CD8-positive, alpha-beta memory T cell (primary cell): ENCODE results near the gene DHX15. TPM values are rescaled to one million over a fixed set of nuclear protein-coding genes. Genes with fewer than 3 reads are reported as not detected.

Source experiments
- CTCF ChIA-PET: fragments of 350-600 bp; sonication (Branson Sonifier 250); formaldehyde crosslinking; loops from one replicate; lab custom pipeline; 2021; ENCODE audit warnings: antibody characterized with exemption; lab: Charles Lee
- POLR2A ChIA-PET: fragments of 350-600 bp; sonication (Branson Sonifier 250); formaldehyde crosslinking; loops from one replicate; lab custom pipeline; 2021; ENCODE audit warnings: antibody characterized with exemption; lab: Charles Lee
- DNase-seq, 5 donors: peaks; one replicate each; pipeline versions ENCODE4 v3.0.0 to v3.0.0-alpha.2; 2020 to 2022; ENCODE audit warnings: mixed read lengths in 1 of 5
- H3K27ac ChIP-seq: one replicate; pipeline ENCODE4 v1.7.0; 2013; ENCODE audit warnings: low read depth, mild to moderate bottlenecking, low read length, moderate library complexity
- H3K27me3 ChIP-seq: 2 replicates; pipeline ENCODE4 v1.7.0; 2013; ENCODE audit warnings: low read length, mild to moderate bottlenecking; ENCODE audit not compliant: insufficient read depth, poor library complexity, severe bottlenecking
- H3K36me3 ChIP-seq: 2 replicates; pipeline ENCODE4 v1.7.0; 2013; ENCODE audit warnings: mild to moderate bottlenecking, low read length, moderate library complexity; ENCODE audit not compliant: insufficient read depth
- H3K4me1 ChIP-seq: 2 replicates; pipeline ENCODE4 v1.7.0; 2013; ENCODE audit warnings: mild to moderate bottlenecking, low read length, moderate library complexity; ENCODE audit not compliant: insufficient read depth
- H3K4me3 ChIP-seq: 2 replicates; pipeline ENCODE4 v1.7.0; 2013; ENCODE audit warnings: mild to moderate bottlenecking, low read length
- H3K9me3 ChIP-seq: 2 replicates; pipeline ENCODE4 v1.7.0; 2013; ENCODE audit warnings: mild to moderate bottlenecking, low read length
- H3K27ac Mint-ChIP-seq, 8 donors: one replicate each; pipeline ENCODE4 v1.8.0; 2020 to 2021; ENCODE audit warnings: mixed read lengths in 8 of 8, mild to moderate bottlenecking in 6 of 8, inconsistent platforms in 3 of 8, moderate library complexity in 3 of 8
- H3K27me3 Mint-ChIP-seq, 2 donors: one replicate each; pipeline ENCODE4 v1.8.0; 2020 to 2021; ENCODE audit warnings: mixed read lengths in 2 of 2, mild to moderate bottlenecking in 1 of 2, moderate library complexity in 1 of 2
- H3K36me3 Mint-ChIP-seq, 3 donors: one replicate each; pipeline ENCODE4 v1.8.0; 2020 to 2021; ENCODE audit warnings: mixed read lengths in 3 of 3, inconsistent platforms in 1 of 3, mild to moderate bottlenecking in 1 of 3
- H3K4me1 Mint-ChIP-seq, 3 donors: one replicate each; pipeline ENCODE4 v1.8.0; 2020 to 2021; ENCODE audit warnings: mixed read lengths in 3 of 3, inconsistent platforms in 1 of 3, mild to moderate bottlenecking in 1 of 3
- H3K4me3 Mint-ChIP-seq, 7 donors: one replicate each; pipeline ENCODE4 v1.8.0; 2020 to 2021; ENCODE audit warnings: mixed read lengths in 7 of 7, mild to moderate bottlenecking in 6 of 7, moderate library complexity in 4 of 7, inconsistent platforms in 2 of 7
- H3K9me3 Mint-ChIP-seq, 5 donors: one replicate each; pipeline ENCODE4 v1.8.0; 2020 to 2022; ENCODE audit warnings: mixed read lengths in 5 of 5, mild to moderate bottlenecking in 3 of 5, moderate library complexity in 2 of 5, inconsistent platforms in 1 of 5
- polyA plus RNA-seq: library from polyadenylated mRNA; unstranded; fragments of 300-500 nt; fragmentation: Illumina TruSeq; gene quantifications from one replicate; pipeline ENCODE4 v1.2.3, GENCODE V29; 2021
- total RNA-seq, 2 experiments: library from RNA; stranded (reverse); gene quantifications; one replicate each; pipeline ENCODE4 v1.2.3, GENCODE V29; 2021

DHX15 gene
- total and polyA plus RNA-seq, 3 experiments from 2014 or later, result 54.8 to 209 (median 207) TPM

DNA sequence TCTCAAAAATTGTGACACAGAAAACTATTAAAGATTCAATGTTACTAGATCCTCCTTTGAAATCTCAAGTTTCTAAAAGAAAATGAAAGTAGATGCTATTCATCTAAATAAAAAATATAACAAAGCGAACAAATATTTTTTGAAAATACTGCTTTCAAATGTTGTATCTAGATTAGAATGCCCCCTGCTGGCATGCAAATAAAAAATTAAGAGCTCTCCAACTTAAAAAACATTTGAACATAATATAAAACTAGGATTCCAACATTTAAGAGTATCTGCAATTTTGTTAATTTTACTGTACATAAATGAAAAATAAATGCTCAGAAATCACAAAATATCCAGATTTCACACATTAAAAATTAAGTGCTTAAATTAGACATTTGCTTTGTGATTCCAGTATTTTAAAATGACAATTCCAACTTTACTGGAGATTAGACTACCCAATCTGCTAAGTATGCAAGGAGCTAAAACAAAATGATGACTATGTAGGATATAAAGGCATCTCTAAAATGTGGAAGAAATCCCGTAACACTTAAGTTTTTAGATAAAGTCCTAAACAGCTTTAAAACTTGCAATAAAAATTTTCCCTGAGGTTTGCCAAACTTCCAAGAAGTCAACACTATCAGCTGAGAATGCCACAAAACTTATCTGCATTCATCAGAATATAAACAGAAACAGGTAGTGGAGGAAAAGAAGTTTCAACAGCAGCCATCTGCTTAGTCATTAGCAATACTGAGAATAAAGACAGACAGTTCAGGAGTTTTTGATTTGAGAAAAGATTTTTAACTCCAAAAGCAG, 32.7 kb downstream of the DHX15 start:
- Histone ChIP-seq H3K4me1 (peaks cover 9% of the 10 kb centered on the region), H3K36me3 (peaks cover 10% of the 10 kb centered on the region), H3K27ac (no peak overlapping the region), H3K4me3 (no peak overlapping the region), H3K9me3 (no peaks in the 10 kb centered on the region), H3K27me3 (no peaks in the 10 kb centered on the region)
- peak overlapping the region in 1 of 8 donors; percentile 15 for H3K27ac Mint-ChIP-seq
- ChIA-PET CTCF (interaction anchor here (0.8 to 1.0 kb wide), 3 partner anchors 9 to 48 kb away, joined by 3 to 4 read pairs (median 3); partner anchors contain the start of gene DHX15), POLR2A (no interaction called here)
- H3K9me3 Mint-ChIP-seq, result no peaks in the 10 kb centered on the region
- no peaks in the 10 kb centered on the region for H3K27me3 Mint-ChIP-seq
- no peak for DNase-seq
- H3K4me3 Mint-ChIP-seq, result no peak overlapping the region
- peaks cover 0 to 71% (median 17%) of the 10 kb centered on the region in 3 donors for H3K36me3 Mint-ChIP-seq
- H3K4me1 Mint-ChIP-seq, result peaks cover 48 to 69% (median 66%) of the 10 kb centered on the region in 3 donors

DNA sequence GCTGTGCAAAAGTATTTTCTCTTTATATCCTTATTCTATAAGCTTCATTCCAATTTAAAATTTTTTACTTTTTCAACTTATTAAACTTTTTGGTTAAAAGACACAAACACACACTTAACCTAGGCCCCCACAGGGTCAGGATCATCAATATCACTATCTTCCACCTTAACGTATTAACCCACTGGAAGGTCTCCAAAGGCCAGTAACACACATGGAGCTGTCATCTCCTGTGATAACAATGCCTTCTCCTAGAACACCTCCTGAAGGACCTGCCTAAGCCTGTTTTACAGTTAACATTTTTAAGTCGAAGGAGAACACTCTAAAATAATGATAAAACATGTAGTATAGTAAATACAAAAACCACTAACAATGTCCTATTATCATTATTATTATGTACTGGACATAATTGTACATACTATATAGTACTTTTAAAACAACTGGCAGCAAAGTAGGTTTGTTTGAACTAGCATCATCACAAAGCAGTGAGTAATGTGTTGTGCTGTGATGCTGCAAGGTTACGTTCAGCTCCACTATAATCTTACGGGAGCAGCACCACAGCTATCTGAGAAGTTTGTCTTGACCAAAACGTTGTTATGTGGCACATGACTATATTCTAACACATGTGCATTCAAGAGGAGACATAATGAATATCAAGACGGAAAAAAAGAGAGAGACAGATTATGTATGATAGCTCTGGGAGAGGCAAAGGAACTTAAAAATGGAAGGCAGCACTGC, 33.7 kb downstream of the DHX15 start:
- Mint-ChIP-seq H3K4me1 (peaks cover 43 to 64% (median 61%) of the 10 kb centered on the region in 3 donors), H3K9me3 (no peaks in the 10 kb centered on the region), H3K36me3 (peaks cover 0 to 67% (median 20%) of the 10 kb centered on the region in 3 donors), H3K27ac (peak overlapping the region in 2 of 8 donors; percentile 61 to 80), H3K4me3 (no peak overlapping the region), H3K27me3 (no peaks in the 10 kb centered on the region)
- peaks cover 10% of the 10 kb centered on the region for H3K36me3 ChIP-seq
- H3K4me3 ChIP-seq, result no peak overlapping the region
- no peak overlapping the region for H3K27ac ChIP-seq
- DNase-seq, result no peak
- H3K9me3 ChIP-seq, result no peaks in the 10 kb centered on the region
- no peaks in the 10 kb centered on the region for H3K27me3 ChIP-seq
- CTCF ChIA-PET, result interaction anchor here (0.8 kb wide), 1 partner anchor 10 kb away, joined by 3 read pairs; no protein-coding TSS in a partner anchor
- peaks cover 7% of the 10 kb centered on the region for H3K4me1 ChIP-seq
- POLR2A ChIA-PET, result no interaction called here

DNA sequence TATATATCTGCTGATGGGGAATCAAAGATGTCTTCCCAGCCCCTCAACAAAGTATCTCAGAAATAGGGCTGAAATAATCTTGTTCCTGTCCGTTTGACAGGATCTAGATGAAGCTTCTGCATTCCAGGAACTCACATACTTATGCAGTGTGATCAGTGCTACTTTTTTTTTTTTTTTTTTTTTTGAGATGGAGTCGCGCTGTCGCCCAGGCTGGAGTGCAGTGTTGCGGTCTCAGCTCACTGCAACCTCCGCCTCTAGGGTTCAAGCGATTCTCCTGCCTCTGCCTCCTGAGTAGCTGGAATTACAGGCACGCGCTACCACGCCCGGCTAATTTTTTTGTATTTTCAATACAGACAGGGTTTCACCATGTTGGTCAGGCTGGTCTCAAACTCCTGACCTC, 36.4 kb downstream of the DHX15 start:
- Mint-ChIP-seq H3K27me3 (no peaks in the 10 kb centered on the region), H3K36me3 (peaks cover 0 to 71% (median 16%) of the 10 kb centered on the region in 3 donors), H3K27ac (peak overlapping the region in 1 of 8 donors; percentile 38), H3K4me1 (peaks cover 55 to 75% (median 69%) of the 10 kb centered on the region in 3 donors), H3K4me3 (no peak overlapping the region), H3K9me3 (no peaks in the 10 kb centered on the region)
- Histone ChIP-seq H3K4me1 (peaks cover 7% of the 10 kb centered on the region), H3K36me3 (peaks cover 10% of the 10 kb centered on the region), H3K27me3 (no peaks in the 10 kb centered on the region), H3K9me3 (no peaks in the 10 kb centered on the region), H3K27ac (no peak overlapping the region), H3K4me3 (no peak overlapping the region)
- CTCF ChIA-PET, result no interaction called here
- POLR2A ChIA-PET, result no interaction called here
- no peak for DNase-seq

DNA sequence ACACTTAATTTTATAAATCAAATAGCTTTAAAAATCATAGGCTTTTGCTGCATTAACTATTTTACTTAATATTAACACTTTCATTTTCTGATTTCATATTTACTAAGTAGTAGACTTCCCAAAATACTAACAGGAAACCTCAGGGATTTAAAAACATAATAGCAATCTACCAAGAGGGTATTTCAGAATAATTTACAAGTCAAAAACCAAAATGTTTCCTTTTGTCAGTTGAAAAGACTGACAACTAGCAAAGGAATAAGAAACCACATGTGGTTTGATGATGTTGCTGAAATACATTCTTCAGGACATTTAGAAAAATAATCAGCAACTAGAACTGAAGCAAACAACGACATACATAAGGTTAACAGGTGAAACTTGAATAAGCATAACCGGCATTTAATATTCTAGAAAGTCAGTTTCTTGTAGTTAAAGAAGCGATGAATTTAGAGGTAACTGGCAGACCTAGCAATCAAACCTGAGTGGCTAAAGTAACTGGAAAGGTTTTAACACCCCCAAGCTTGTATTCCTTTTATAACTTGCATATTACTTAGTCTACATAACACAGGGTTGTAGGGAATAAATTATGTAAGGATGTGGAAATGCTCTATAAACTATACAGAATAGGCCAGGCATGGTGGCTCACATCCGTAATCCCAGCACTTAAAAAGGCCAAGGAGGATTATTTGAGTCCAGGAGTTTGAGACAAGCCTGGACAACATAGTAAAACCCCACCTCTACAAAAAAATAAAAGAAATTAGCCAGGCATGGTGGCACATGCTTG, 40.0 kb downstream of the DHX15 start:
- no peak for DNase-seq
- H3K9me3 ChIP-seq, result no peaks in the 10 kb centered on the region
- Mint-ChIP-seq H3K4me3 (peak overlapping the region in 1 of 7 donors; percentile 44), H3K27me3 (no peaks in the 10 kb centered on the region), H3K4me1 (peaks cover 48 to 71% (median 67%) of the 10 kb centered on the region in 3 donors), H3K36me3 (peaks cover 0 to 83% (median 23%) of the 10 kb centered on the region in 3 donors), H3K27ac (peak overlapping the region in 7 of 8 donors; percentile 17 to 79 (median 45)), H3K9me3 (no peaks in the 10 kb centered on the region)
- ChIA-PET CTCF (no interaction called here), POLR2A (no interaction called here)
- no peak overlapping the region for H3K4me3 ChIP-seq
- H3K27me3 ChIP-seq, result no peaks in the 10 kb centered on the region
- peaks cover 7% of the 10 kb centered on the region for H3K4me1 ChIP-seq
- peaks cover 32% of the 10 kb centered on the region for H3K36me3 ChIP-seq
- no peak overlapping the region for H3K27ac ChIP-seq

DNA sequence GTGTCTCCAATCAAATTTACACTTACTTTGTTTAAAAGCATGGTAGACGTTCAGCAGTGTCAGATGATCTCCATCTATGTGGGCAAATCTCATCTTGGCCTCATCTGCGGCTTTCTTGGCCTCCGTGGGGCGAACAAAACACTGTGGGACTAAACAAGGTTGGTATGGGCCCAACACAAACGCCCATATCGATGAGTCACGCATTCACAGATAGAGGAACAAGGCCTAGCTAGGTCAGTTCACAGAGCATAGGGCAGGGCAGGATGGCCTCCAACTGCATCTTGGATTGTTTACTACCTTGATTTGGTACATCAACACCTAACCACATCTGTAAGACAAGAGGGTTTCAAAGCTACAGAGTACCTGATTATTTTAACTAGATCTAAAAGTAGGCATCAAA, 47.3 kb downstream of the DHX15 start:
- no peak for DNase-seq
- Histone ChIP-seq H3K27me3 (no peaks in the 10 kb centered on the region), H3K4me3 (no peak overlapping the region), H3K36me3 (peaks cover 40% of the 10 kb centered on the region), H3K9me3 (no peaks in the 10 kb centered on the region), H3K27ac (no peak overlapping the region), H3K4me1 (no peaks in the 10 kb centered on the region)
- Mint-ChIP-seq H3K36me3 (peaks cover 13 to 87% (median 24%) of the 10 kb centered on the region in 3 donors), H3K4me1 (peaks cover 21 to 50% (median 48%) of the 10 kb centered on the region in 3 donors), H3K27me3 (no peaks in the 10 kb centered on the region), H3K9me3 (no peaks in the 10 kb centered on the region), H3K4me3 (no peak overlapping the region), H3K27ac (peak overlapping the region in 1 of 8 donors; percentile 52)
- POLR2A ChIA-PET, result no interaction called here
- CTCF ChIA-PET, result interaction anchor here (1.0 kb wide), 1 partner anchor 18 kb away, joined by 3 read pairs; no protein-coding TSS in a partner anchor

DNA sequence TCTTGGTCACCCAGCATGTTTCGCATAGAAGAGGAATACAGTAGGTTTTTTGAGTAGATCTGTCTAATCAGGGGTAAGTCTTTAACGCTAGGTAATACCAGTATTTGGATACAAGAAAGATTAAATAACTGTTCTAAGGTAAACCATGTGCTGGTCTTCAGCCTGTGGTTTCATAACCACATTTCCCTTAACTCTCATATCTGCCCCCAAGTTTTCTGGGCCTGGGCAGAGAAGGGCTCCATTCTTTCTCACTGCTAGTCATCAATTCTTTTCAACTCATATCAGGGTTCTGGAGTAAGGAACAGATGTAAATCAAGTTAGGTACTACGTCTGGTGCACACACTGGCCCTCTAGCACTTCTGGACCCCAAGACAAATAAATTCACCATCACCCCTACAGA, 49.0 kb downstream of the DHX15 start:
- Histone ChIP-seq H3K9me3 (no peaks in the 10 kb centered on the region), H3K4me3 (no peak overlapping the region), H3K27me3 (no peaks in the 10 kb centered on the region), H3K27ac (no peak overlapping the region), H3K4me1 (no peaks in the 10 kb centered on the region), H3K36me3 (peaks cover 25% of the 10 kb centered on the region)
- POLR2A ChIA-PET, result no interaction called here
- CTCF ChIA-PET, result no interaction called here
- Mint-ChIP-seq H3K4me1 (peaks cover 19 to 41% (median 34%) of the 10 kb centered on the region in 3 donors), H3K36me3 (peaks cover 17 to 84% (median 26%) of the 10 kb centered on the region in 3 donors), H3K27me3 (no peaks in the 10 kb centered on the region), H3K4me3 (no peak overlapping the region), H3K9me3 (no peaks in the 10 kb centered on the region), H3K27ac (peak overlapping the region in 6 of 8 donors; percentile 14 to 68 (median 50))
- no peak for DNase-seq

DNA sequence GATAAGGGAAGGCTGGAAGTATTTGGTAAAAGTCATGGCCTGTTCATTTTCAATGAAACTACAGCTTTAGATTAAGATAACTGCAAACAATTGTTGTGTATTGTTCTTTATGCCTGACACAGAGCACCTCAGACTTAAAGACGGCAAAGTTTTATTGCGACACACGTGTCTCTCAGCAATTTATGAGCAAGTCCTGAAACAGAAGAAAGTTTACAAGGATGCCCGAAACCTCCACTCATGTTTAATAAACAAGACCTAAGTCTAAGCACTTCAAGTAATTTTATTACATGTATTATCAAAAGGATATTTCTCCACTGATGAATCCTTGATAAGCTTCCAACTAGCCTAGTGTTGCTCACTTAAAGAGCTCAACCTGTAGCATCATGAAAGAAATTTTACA, 51.0 kb downstream of the DHX15 start:
- H3K9me3 ChIP-seq, result no peaks in the 10 kb centered on the region
- Mint-ChIP-seq H3K9me3 (no peaks in the 10 kb centered on the region), H3K4me1 (peaks cover 16 to 28% (median 22%) of the 10 kb centered on the region in 3 donors), H3K4me3 (no peak overlapping the region), H3K36me3 (peaks cover 17 to 86% (median 18%) of the 10 kb centered on the region in 3 donors), H3K27ac (no peak overlapping the region), H3K27me3 (no peaks in the 10 kb centered on the region)
- H3K27me3 ChIP-seq, result no peaks in the 10 kb centered on the region
- H3K27ac ChIP-seq, result no peak overlapping the region
- DNase-seq, result no peak
- ChIA-PET POLR2A (no interaction called here), CTCF (interaction anchor here (1.5 kb wide), 1 partner anchor 9 kb away, joined by 3 read pairs; no protein-coding TSS in a partner anchor)
- peaks cover 28% of the 10 kb centered on the region for H3K36me3 ChIP-seq
- no peaks in the 10 kb centered on the region for H3K4me1 ChIP-seq
- no peak overlapping the region for H3K4me3 ChIP-seq
